Astrocyte (in vitro differentiated cells and primary cell): ENCODE data around the gene APLP1. TPM values are rescaled to one million over a fixed set of nuclear protein-coding genes. Genes with fewer than 3 reads are reported as not detected.

ENCODE experiments used
- DNase-seq: peaks from one replicate; pipeline ENCODE4 v3.0.0-alpha.2; 2010; ENCODE audit warnings: low read depth
- FAIRE-seq: peaks from 2 replicates; lab custom pipeline; 2011; peaks lifted over from hg19 to GRCh38; lab: Jason Lieb, UNC
- H2AFZ ChIP-seq: 2 replicates; pipeline ENCODE4 v1.6.0; 2012; ENCODE audit warnings: low read depth, low read length, inconsistent platforms
- H3K27ac ChIP-seq: 2 replicates; pipeline ENCODE4 v1.5.1; 2011; ENCODE audit warnings: low read depth, low read length, inconsistent platforms
- H3K27me3 ChIP-seq: 2 replicates; pipeline ENCODE4 v1.6.0; 2011; ENCODE audit warnings: low read length, inconsistent platforms; ENCODE audit not compliant: insufficient read depth
- H3K36me3 ChIP-seq: 2 replicates; pipeline ENCODE4 v1.5.1; 2011; ENCODE audit warnings: low read length, inconsistent platforms; ENCODE audit not compliant: insufficient read depth
- H3K4me1 ChIP-seq: 2 replicates; pipeline ENCODE4 v1.5.1; 2011; ENCODE audit warnings: low read length, inconsistent platforms; ENCODE audit not compliant: insufficient read depth
- H3K4me2 ChIP-seq: 2 replicates; pipeline ENCODE4 v1.6.0; 2012; ENCODE audit warnings: low read length, inconsistent platforms
- H3K4me3 ChIP-seq: 2 replicates; pipeline ENCODE4 v1.5.1; 2011; ENCODE audit warnings: low read depth, mild to moderate bottlenecking, low read length, inconsistent platforms; ENCODE audit not compliant: insufficient read depth
- H3K79me2 ChIP-seq: 2 replicates; pipeline ENCODE4 v1.6.0; 2012; ENCODE audit warnings: mild to moderate bottlenecking, low read length, inconsistent platforms; ENCODE audit not compliant: insufficient read depth
- H3K9ac ChIP-seq: 2 replicates; pipeline ENCODE4 v1.6.0; 2012; ENCODE audit warnings: mild to moderate bottlenecking, low read length, inconsistent platforms
- H3K9me3 ChIP-seq: 2 replicates; pipeline ENCODE4 v1.5.1; 2012; ENCODE audit warnings: low read depth, mild to moderate bottlenecking, low read length, inconsistent platforms; ENCODE audit not compliant: insufficient read depth
- H4K20me1 ChIP-seq: 2 replicates; pipeline ENCODE4 v1.6.0; 2012; ENCODE audit warnings: low read length, inconsistent platforms; ENCODE audit not compliant: insufficient read depth
- H3K27ac Mint-ChIP-seq: one replicate; pipeline ENCODE4 v1.8.0; 2021; ENCODE audit warnings: mild to moderate bottlenecking, mixed read lengths; ENCODE audit not compliant: unreplicated experiment
- H3K27me3 Mint-ChIP-seq: one replicate; pipeline ENCODE4 v1.8.0; 2021; ENCODE audit warnings: low read depth, mixed read lengths; ENCODE audit not compliant: unreplicated experiment
- H3K36me3 Mint-ChIP-seq: one replicate; pipeline ENCODE4 v1.8.0; 2021; ENCODE audit warnings: low read depth, mixed read lengths; ENCODE audit not compliant: unreplicated experiment
- H3K4me1 Mint-ChIP-seq: one replicate; pipeline ENCODE4 v1.8.0; 2021; ENCODE audit warnings: low read depth, mixed read lengths; ENCODE audit not compliant: unreplicated experiment
- H3K4me3 Mint-ChIP-seq: one replicate; pipeline ENCODE4 v1.8.0; 2021; ENCODE audit warnings: mild to moderate bottlenecking, moderate library complexity, mixed read lengths; ENCODE audit not compliant: unreplicated experiment
- H3K9me3 Mint-ChIP-seq: one replicate; pipeline ENCODE4 v1.8.0; 2021; ENCODE audit warnings: mild to moderate bottlenecking, mixed read lengths; ENCODE audit not compliant: unreplicated experiment
- CTCF ChIP-seq: IDR thresholded peaks from 2 replicates; pipeline ENCODE4 v1.5.1; 2011; ENCODE audit warnings: low read depth, mild to moderate bottlenecking, inconsistent platforms, low read length, moderate library complexity; ENCODE audit not compliant: insufficient read depth
- EZH2 ChIP-seq: IDR thresholded peaks from 2 replicates; pipeline ENCODE4 v1.6.1; 2012; ENCODE audit warnings: mild to moderate bottlenecking, low read length, inconsistent platforms; ENCODE audit not compliant: insufficient read depth
- total RNA-seq: library from RNA; stranded (reverse); gene quantifications from 2 replicates; pipeline ENCODE4 v1.2.1, GENCODE V29; 2021

Gene APLP1
- total RNA-seq, 1 donor from 2014 or later = 69.4 TPM

- H2AFZ ChIP-seq = peak overlapping the region; percentile 90
- H3K4me3 ChIP-seq = peak overlapping the region; percentile 23
These were observed 34.6 kb downstream of the APLP1 start for GRCh38 chr19:35902870-35903475.

GRCh38 chr19:35903550-35904179 lies 35.3 kb downstream of the APLP1 start:
- FAIRE-seq = no peak
- Histone ChIP-seq H3K9ac (peak overlapping the region; percentile 59), H3K79me2 (no peaks in the 10 kb centered on the region), H3K4me3 (peak overlapping the region; percentile 23), H3K36me3 (no peaks in the 10 kb centered on the region), H3K4me1 (peaks cover 28% of the 10 kb centered on the region), H2AFZ (peak overlapping the region; percentile 90), H3K4me2 (peak overlapping the region; percentile 89), H3K27me3 (no peaks in the 10 kb centered on the region), H3K27ac (no peak overlapping the region), H3K9me3 (no peaks in the 10 kb centered on the region), H4K20me1 (no peaks in the 10 kb centered on the region)
- Mint-ChIP-seq H3K36me3 (no peaks in the 10 kb centered on the region), H3K4me1 (peaks cover 15% of the 10 kb centered on the region), H3K27ac (peak overlapping the region; percentile 96), H3K9me3 (no peaks in the 10 kb centered on the region), H3K4me3 (peak overlapping the region; percentile 77), H3K27me3 (peaks cover 2% of the 10 kb centered on the region)
- TF ChIP-seq EZH2 (no peak), CTCF (no peak)
- DNase-seq = peak; percentile 64

More at GRCh38 chr19:35902870-35903475, 34.6 kb downstream of the APLP1 start:
- H3K27ac ChIP-seq = no peak overlapping the region
- Mint-ChIP-seq H3K27me3 (peaks cover 2% of the 10 kb centered on the region), H3K36me3 (no peaks in the 10 kb centered on the region), H3K4me1 (peaks cover 15% of the 10 kb centered on the region), H3K27ac (peak overlapping the region; percentile 96), H3K9me3 (no peaks in the 10 kb centered on the region), H3K4me3 (peak overlapping the region; percentile 77)
- peaks cover 4% of the 10 kb centered on the region for H3K79me2 ChIP-seq
- H3K9me3 ChIP-seq = no peaks in the 10 kb centered on the region
- no peaks in the 10 kb centered on the region for H3K36me3 ChIP-seq
- no peaks in the 10 kb centered on the region for H3K27me3 ChIP-seq
- peaks cover 32% of the 10 kb centered on the region for H3K4me1 ChIP-seq
- H3K9ac ChIP-seq = peak overlapping the region; percentile 59
- H4K20me1 ChIP-seq = no peaks in the 10 kb centered on the region
- no peak for TF ChIP-seq CTCF
- TF ChIP-seq EZH2 = no peak
- DNase-seq = no peak
- no peak for FAIRE-seq
- H3K4me2 ChIP-seq = peak overlapping the region; percentile 89
